Activated CD4-positive, alpha-beta memory T cell treated with anti-CD3 and anti-CD28 coated beads, Interleukin-2, amount 10 ng/mL, durations not matched to agents 7 days and 5 days (primary cell): Measurements from ENCODE around the gene NEAT1. TPM values are rescaled to one million over a fixed set of nuclear protein-coding genes. Genes with fewer than 3 reads are reported as not detected.
A peak's percentile ranks its signal among the peaks of the same experiment; 100 is the strongest.

ENCODE experiments used
- CTCF ChIA-PET: fragments of 350-600 bp; sonication (Branson Sonifier 250); formaldehyde crosslinking; loops from one replicate; lab custom pipeline; 2021; ENCODE audit warnings: antibody characterized with exemption, inconsistent platforms; lab: Charles Lee
- POLR2A ChIA-PET: fragments of 350-600 bp; sonication (Branson Sonifier 250); formaldehyde crosslinking; loops from one replicate; lab custom pipeline; 2021; ENCODE audit warnings: antibody characterized with exemption; lab: Charles Lee
- DNase-seq: peaks from one replicate; pipeline ENCODE4 v3.0.0-alpha.2; 2020
- H3K27ac Mint-ChIP-seq: one replicate; pipeline ENCODE4 v1.8.0; 2021; ENCODE audit warnings: mild to moderate bottlenecking, mixed read lengths
- H3K27me3 Mint-ChIP-seq: one replicate; pipeline ENCODE4 v1.8.0; 2021; ENCODE audit warnings: mixed read lengths
- H3K36me3 Mint-ChIP-seq: one replicate; pipeline ENCODE4 v1.8.0; 2021; ENCODE audit warnings: low read depth, mixed read lengths
- H3K4me1 Mint-ChIP-seq: one replicate; pipeline ENCODE4 v1.8.0; 2021; ENCODE audit warnings: mixed read lengths
- H3K4me3 Mint-ChIP-seq: one replicate; pipeline ENCODE4 v1.8.0; 2021; ENCODE audit warnings: mild to moderate bottlenecking, mixed read lengths
- H3K9me3 Mint-ChIP-seq: one replicate; pipeline ENCODE4 v1.8.0; 2021; ENCODE audit warnings: mixed read lengths
- total RNA-seq, 2 experiments: library from RNA; stranded (reverse); gene quantifications; one replicate each; pipeline ENCODE4 v1.2.3, GENCODE V29; 2021

The NEAT1 gene
- total RNA-seq, 2 experiments from 2014 or later = 1,222 to 1,245 TPM

DNA sequence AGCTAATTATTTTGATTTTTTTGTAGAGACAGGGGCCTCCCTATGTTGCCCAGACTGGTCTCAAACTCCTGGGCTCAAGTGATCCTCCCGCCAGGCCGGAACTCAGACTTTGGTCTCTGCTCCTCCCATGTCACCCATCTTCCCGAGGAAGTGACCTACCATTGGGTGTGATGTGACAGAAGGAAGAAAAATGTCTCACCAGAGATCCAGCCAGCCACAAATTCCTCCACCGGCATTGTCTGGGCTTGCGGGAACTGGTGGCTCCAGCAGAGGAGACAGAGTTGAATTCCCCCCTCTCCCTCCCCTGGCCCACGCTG is 40.9 kb upstream of the NEAT1 start:
- H3K27me3 Mint-ChIP-seq = no peaks in the 10 kb centered on the region
- H3K36me3 Mint-ChIP-seq = no peaks in the 10 kb centered on the region
- no peaks in the 10 kb centered on the region for H3K9me3 Mint-ChIP-seq
- H3K27ac Mint-ChIP-seq = peak overlapping the region; percentile 99
- peak overlapping the region; percentile 81 for H3K4me3 Mint-ChIP-seq
- POLR2A ChIA-PET = interaction anchor here (0.6 to 21.7 kb wide), 12 partner anchors 8 to 129 kb away, joined by 3 to 501 read pairs (median 4); partner anchors contain the start of genes MALAT1, NEAT1 and POLA2
- CTCF ChIA-PET = interaction anchor here (0.6 to 3.7 kb wide), 14 partner anchors 35 to 234 kb away, joined by 3 to 16 read pairs (median 4); partner anchors contain the start of genes MALAT1 and PCNX3
- H3K4me1 Mint-ChIP-seq = peaks cover 55% of the 10 kb centered on the region
- no peak for DNase-seq

GRCh38 chr11:65382033-65382803 is 40.4 kb upstream of the NEAT1 start, which contains the start of gene SLC25A45:
TSS of gene SLC25A45 (minus strand) at chr11:65382646. CDS start at chr11:65381951, 695 bp downstream.
- Mint-ChIP-seq H3K9me3 (no peaks in the 10 kb centered on the region), H3K4me3 (peak within 1 kb of the TSS; percentile 81), H3K36me3 (peaks cover 3% of the 10 kb centered on the region), H3K27me3 (no peaks in the 10 kb centered on the region), H3K27ac (peak within 1 kb of the TSS; percentile 99), H3K4me1 (peaks cover 59% of the 10 kb centered on the region)
- ChIA-PET POLR2A (interaction anchor here (0.8 to 21.7 kb wide), 8 partner anchors 8 to 128 kb away, joined by 3 to 501 read pairs (median 6); partner anchors contain the start of genes MALAT1 and NEAT1), CTCF (interaction anchor here (0.6 to 3.7 kb wide), 15 partner anchors 34 to 233 kb away, joined by 3 to 16 read pairs (median 5); partner anchors contain the start of genes MALAT1 and PCNX3)
- DNase-seq = peak; percentile 93

DNA sequence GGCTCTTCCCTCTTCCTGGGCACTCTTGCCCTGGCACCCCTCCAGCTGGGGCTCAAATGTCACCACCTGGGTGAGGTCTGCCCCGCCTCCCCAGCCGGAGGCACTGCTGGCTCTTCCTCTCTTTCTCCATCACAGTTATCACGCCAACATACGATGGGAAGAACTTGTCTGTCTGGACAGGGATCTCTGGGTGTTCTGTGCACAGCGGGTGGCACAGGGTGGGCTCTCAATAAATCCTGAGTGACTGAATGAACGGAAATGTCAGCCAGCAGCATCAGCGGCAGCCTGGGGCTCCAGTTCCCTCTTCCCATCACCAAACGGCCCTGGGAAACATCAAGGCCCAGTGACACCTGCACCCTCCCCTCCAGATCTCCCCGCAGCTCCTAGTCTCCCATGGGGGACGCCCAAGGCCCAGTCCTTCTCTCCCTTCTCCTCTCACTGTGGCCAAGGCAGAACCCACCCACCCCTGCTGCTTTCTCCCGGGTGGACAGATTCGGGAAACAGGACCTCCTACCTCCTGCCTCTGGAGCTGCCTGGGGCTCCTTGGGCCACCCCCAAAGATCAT is 39.7 kb upstream of the NEAT1 start:
- Mint-ChIP-seq H3K27me3 (no peaks in the 10 kb centered on the region), H3K4me3 (peak overlapping the region; percentile 81), H3K4me1 (peaks cover 66% of the 10 kb centered on the region), H3K9me3 (no peaks in the 10 kb centered on the region), H3K36me3 (peaks cover 3% of the 10 kb centered on the region), H3K27ac (peak overlapping the region; percentile 99)
- POLR2A ChIA-PET = interaction anchor here (1.1 to 21.7 kb wide), 8 partner anchors 9 to 248 kb away, joined by 3 to 501 read pairs (median 5); partner anchors contain the start of genes MALAT1 and NEAT1
- CTCF ChIA-PET = interaction anchor here (0.9 to 3.7 kb wide), 6 partner anchors 33 to 169 kb away, joined by 3 to 12 read pairs (median 4); partner anchors contain the start of gene MALAT1
- no peak for DNase-seq

DNA sequence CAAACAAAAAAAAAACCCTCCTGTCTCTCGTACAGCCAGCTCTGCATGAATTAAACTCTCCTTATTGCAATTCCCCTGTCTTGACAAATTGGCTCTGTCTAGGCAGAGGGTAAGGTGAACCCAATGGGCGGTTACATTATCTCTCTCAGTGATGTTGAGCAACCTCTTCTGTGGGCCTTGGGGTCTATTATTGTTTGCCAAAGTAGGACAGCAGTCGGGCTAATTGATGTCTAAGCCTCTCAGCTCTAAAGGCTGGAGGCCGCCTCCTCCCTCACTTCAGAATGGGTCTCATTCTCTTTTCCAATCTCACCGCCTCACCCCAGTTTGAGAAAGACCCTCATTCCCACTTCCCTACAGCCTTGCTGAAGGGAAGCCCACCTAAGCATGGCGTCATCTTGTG is 38.8 kb upstream of the NEAT1 start:
- H3K27ac Mint-ChIP-seq = peak overlapping the region; percentile 99

GRCh38 chr11:65384301-65384889 is 38.2 kb upstream of the NEAT1 start:
- ChIA-PET CTCF (interaction anchor here (1.2 to 2.0 kb wide), 3 partner anchors 32 to 54 kb away, joined by 3 to 6 read pairs (median 6); no protein-coding TSS in a partner anchor), POLR2A (interaction anchor here (1.3 to 21.7 kb wide), 4 partner anchors 38 to 249 kb away, joined by 3 to 501 read pairs (median 224); partner anchors contain the start of genes MALAT1 and NEAT1)
- Mint-ChIP-seq H3K4me3 (peak overlapping the region; percentile 56), H3K27me3 (no peaks in the 10 kb centered on the region), H3K36me3 (peaks cover 17% of the 10 kb centered on the region), H3K9me3 (no peaks in the 10 kb centered on the region), H3K27ac (peak overlapping the region; percentile 99), H3K4me1 (peaks cover 81% of the 10 kb centered on the region)
- DNase-seq = no peak

More for the DNA sequence above, 38.8 kb upstream of the NEAT1 start:
- Mint-ChIP-seq H3K36me3 (peaks cover 11% of the 10 kb centered on the region), H3K4me1 (peaks cover 75% of the 10 kb centered on the region), H3K9me3 (no peaks in the 10 kb centered on the region), H3K27me3 (no peaks in the 10 kb centered on the region), H3K4me3 (peak overlapping the region; percentile 56)
- ChIA-PET CTCF (interaction anchor here (1.5 to 3.7 kb wide), 3 partner anchors 33 to 115 kb away, joined by 3 to 12 read pairs (median 6); partner anchors contain the start of gene MALAT1), POLR2A (interaction anchor here (1.3 to 21.7 kb wide), 5 partner anchors 39 to 249 kb away, joined by 3 to 501 read pairs (median 6); partner anchors contain the start of genes MALAT1 and NEAT1)
- DNase-seq = no peak

DNA sequence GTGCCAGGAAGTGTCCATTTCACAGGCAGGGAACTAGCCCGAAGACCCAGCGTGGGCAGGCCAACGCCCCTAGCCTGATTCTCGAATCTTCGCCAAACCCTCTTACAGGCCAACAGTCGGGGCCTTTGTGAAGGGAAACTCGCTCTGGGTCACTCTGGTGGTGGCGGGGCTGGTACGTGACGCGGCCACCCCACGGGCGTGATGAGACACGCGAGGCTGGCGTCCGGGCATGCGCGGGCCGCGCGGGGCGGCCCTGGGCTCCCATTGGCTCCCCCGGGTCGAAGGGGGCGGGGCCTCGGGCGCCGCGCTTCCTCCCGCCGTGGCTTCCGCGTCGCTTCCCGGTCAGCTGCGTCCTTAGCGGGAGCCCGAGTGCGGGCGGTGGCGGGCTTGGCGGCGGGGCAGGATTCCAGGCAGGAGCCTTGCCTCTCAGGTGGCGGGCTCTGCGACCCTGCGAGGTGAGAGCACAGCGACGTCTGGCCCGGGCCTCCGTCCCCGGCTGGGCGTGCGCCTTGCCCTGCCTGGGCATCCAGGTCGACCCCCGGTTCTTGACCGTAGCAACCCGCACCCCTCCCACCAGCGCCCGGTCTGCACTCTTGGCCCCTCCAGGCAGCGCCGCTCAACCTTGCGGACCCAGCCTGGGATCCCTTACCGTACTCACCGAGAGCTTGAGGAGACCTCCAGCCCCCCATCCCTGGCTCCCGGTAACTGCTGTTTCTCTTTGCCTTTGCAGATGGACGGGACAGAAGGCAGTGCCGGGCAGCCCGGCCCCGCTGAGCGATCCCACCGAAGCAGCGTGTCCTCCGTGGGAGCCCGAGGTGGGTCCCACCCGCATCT is 36.1 kb upstream of the NEAT1 start, which contains the start of gene FRMD8:
Gene FRMD8 (plus strand): TSS at position 331 of the 834 bp plus-strand sequence. CDS start 400 bp downstream, at position 731.
- peak within 1 kb of the TSS; percentile 99 for H3K27ac Mint-ChIP-seq
- POLR2A ChIA-PET = interaction anchor here (0.7 to 21.7 kb wide), 21 partner anchors 8 to 252 kb away, joined by 3 to 501 read pairs (median 5); partner anchors contain the start of genes FAM89B, MALAT1, NEAT1 and PCNX3
- DNase-seq = peak; percentile 89
- peak within 1 kb of the TSS; percentile 91 for H3K4me3 Mint-ChIP-seq
- peaks cover 24% of the 10 kb centered on the region for H3K36me3 Mint-ChIP-seq
- no peaks in the 10 kb centered on the region for H3K27me3 Mint-ChIP-seq
- H3K9me3 Mint-ChIP-seq = no peaks in the 10 kb centered on the region
- CTCF ChIA-PET = interaction anchor here (0.8 to 2.8 kb wide), 9 partner anchors 11 to 393 kb away, joined by 3 to 25 read pairs (median 4); no protein-coding TSS in a partner anchor
- peaks cover 87% of the 10 kb centered on the region for H3K4me1 Mint-ChIP-seq

- peak overlapping the region; percentile 57 for H3K4me3 Mint-ChIP-seq
- DNase-seq = no peak
- no peaks in the 10 kb centered on the region for H3K9me3 Mint-ChIP-seq
- peak overlapping the region; percentile 58 for H3K27ac Mint-ChIP-seq
- no peaks in the 10 kb centered on the region for H3K27me3 Mint-ChIP-seq
- ChIA-PET POLR2A (interaction anchor here (1.0 to 21.7 kb wide), 6 partner anchors 13 to 114 kb away, joined by 4 to 501 read pairs (median 4); partner anchors contain the start of genes MALAT1 and NEAT1), CTCF (interaction anchor here (1.2 to 2.8 kb wide), 5 partner anchors 19 to 179 kb away, joined by 3 to 25 read pairs (median 4); no protein-coding TSS in a partner anchor)
- peaks cover 38% of the 10 kb centered on the region for H3K36me3 Mint-ChIP-seq
- H3K4me1 Mint-ChIP-seq = peaks cover 75% of the 10 kb centered on the region
Observed at GRCh38 chr11:65388731-65389130, 33.9 kb upstream of the NEAT1 start.

DNA sequence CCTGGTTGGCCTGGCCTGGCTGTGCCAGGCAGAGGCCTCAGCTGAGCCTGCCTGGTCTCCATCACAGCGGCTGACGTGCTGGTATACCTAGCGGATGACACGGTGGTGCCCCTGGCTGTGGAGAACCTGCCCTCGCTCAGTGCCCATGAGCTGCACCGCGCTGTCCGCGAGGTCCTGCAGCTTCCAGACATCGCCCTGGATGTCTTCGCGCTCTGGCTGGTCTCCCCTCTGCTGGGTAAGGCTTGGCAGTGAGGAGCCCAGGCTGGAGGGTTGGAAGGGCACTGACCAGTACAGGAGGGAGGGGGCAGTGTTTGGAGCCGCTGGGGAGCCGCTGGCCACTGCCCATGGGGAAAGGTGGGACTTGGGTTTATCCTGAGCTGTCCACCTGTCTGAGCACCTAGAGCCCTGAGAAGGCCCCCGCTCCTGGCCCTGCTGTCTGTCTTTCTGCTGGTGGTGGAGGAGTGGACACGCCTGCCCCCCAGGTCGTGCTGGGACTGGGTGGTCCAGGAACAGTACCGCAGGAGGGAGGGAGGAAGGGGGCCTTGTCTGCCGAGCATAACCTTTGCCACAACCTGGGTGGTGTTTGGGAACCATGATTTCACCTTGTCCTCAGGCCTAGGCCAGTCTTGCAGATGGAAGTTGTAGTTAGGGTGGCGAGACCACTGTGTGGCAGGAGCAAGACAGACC is 33.2 kb upstream of the NEAT1 start:
- Mint-ChIP-seq H3K9me3 (no peaks in the 10 kb centered on the region), H3K27me3 (no peaks in the 10 kb centered on the region), H3K27ac (peak overlapping the region; percentile 61), H3K4me1 (peaks cover 68% of the 10 kb centered on the region), H3K4me3 (no peak overlapping the region), H3K36me3 (peaks cover 38% of the 10 kb centered on the region)
- CTCF ChIA-PET = interaction anchor here (1.2 to 1.4 kb wide), 2 partner anchors 19 to 151 kb away, joined by 4 read pairs; no protein-coding TSS in a partner anchor
- DNase-seq = no peak
- POLR2A ChIA-PET = interaction anchor here (16.8 to 21.7 kb wide), 2 partner anchors 33 to 113 kb away, joined by 443 to 501 read pairs; partner anchors contain the start of genes MALAT1 and NEAT1

DNA sequence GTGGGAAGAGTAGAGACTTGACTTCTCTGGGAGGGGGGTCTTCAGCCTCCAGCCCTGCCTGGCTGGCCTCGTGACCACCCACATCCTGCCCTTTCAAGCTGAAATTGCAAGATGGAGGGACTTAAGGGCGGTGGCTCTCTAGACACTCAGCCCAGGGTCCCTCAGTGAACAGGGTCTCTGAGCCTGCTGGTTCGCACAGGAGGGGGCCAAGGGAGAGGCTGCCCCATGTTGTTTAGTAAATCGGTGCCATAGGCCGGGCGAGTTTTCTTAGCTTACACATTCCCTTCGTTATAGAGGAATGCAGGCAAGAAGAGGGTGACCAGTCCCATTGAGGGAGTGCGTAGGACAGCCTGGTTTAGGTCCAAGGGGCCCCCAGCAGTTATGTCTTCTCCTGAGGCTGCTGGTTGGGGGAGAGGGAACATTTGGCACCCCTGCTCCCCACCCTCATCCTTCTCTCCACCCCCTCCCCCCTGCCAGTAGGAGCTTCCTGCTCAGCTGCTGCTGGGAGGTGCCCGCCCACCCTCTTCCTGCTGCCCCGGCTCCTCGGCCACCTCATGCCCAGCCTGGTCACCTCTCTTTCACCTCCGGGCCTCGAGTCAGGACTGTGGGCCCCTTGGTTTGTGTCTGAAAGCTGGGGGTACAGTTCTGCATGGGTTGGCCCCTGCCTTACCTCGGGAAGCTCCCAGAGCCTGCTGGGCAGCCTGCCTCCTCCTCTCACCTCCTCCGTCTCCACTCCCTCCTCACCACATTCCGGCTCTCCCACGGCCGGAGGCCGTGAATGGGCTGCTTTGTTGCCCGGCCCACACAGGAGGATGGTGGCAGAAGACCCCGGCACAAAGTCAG is 32.3 kb upstream of the NEAT1 start:
- H3K27ac Mint-ChIP-seq = peak overlapping the region; percentile 61
- H3K27me3 Mint-ChIP-seq = no peaks in the 10 kb centered on the region
- DNase-seq = no peak
- H3K9me3 Mint-ChIP-seq = no peaks in the 10 kb centered on the region
- H3K36me3 Mint-ChIP-seq = peaks cover 38% of the 10 kb centered on the region
- ChIA-PET CTCF (interaction anchor here (1.3 kb wide), 1 partner anchor 55 kb away, joined by 3 read pairs; no protein-coding TSS in a partner anchor), POLR2A (interaction anchor here (0.9 to 21.7 kb wide), 3 partner anchors 10 to 112 kb away, joined by 4 to 501 read pairs (median 443); partner anchors contain the start of genes MALAT1 and NEAT1)
- H3K4me1 Mint-ChIP-seq = peaks cover 59% of the 10 kb centered on the region
- H3K4me3 Mint-ChIP-seq = no peak overlapping the region

- Mint-ChIP-seq H3K36me3 (peaks cover 41% of the 10 kb centered on the region), H3K4me1 (peaks cover 53% of the 10 kb centered on the region), H3K27me3 (no peaks in the 10 kb centered on the region), H3K9me3 (no peaks in the 10 kb centered on the region), H3K4me3 (no peak overlapping the region), H3K27ac (peak overlapping the region; percentile 56)
- no peak for DNase-seq
- ChIA-PET CTCF (interaction anchor here (0.6 to 1.3 kb wide), 2 partner anchors 56 to 128 kb away, joined by 3 to 4 read pairs; no protein-coding TSS in a partner anchor), POLR2A (interaction anchor here (0.9 to 21.7 kb wide), 3 partner anchors 10 to 112 kb away, joined by 4 to 501 read pairs (median 443); partner anchors contain the start of genes MALAT1 and NEAT1)
Observed at GRCh38 chr11:65390996-65391395, 31.6 kb upstream of the NEAT1 start.
